SK-N-SH (cell line): Measurements from ENCODE around the gene NOL8. TPM values are rescaled to one million over a fixed set of nuclear protein-coding genes. Genes with fewer than 3 reads are reported as not detected.
A peak's percentile ranks its signal among the peaks of the same experiment; 100 is the strongest.

Experiments
- CTCF ChIA-PET: fragments of 300-600, 350-600 bp; formaldehyde crosslinking; extraction: SDS; loops from one replicate; lab custom pipeline; 2021; lab: Yijun Ruan, JAX
- POLR2A ChIA-PET: fragments of 350-600 bp; sonication (Branson Sonifier 250); formaldehyde crosslinking; extraction: SDS; loops from one replicate; lab custom pipeline; 2020; ENCODE audit warnings: antibody characterized with exemption, inconsistent platforms; lab: Yijun Ruan, JAX
- DNase-seq: peaks from one replicate; pipeline ENCODE4 v3.0.0; 2012
- H2AFZ ChIP-seq: fragments of 200-600 bp; sonication (generic); 2 replicates; pipeline ENCODE4 v1.8.1; 2016; ENCODE audit warnings: antibody characterized with exemption, mild to moderate bottlenecking, low read depth
- H3F3A ChIP-seq: fragments of 200-600 bp; sonication (generic); replicated peaks from 2 replicates; pipeline ENCODE3; 2016; ENCODE audit warnings: antibody characterized with exemption, mild to moderate bottlenecking; ENCODE audit not compliant: insufficient read depth
- H3K27ac ChIP-seq, 2 experiments: fragments of 200-500 bp in 1 of 2; fragments of 200-600 bp in 1 of 2; sonication (Bioruptor generic) in 1 of 2; sonication (generic), shearing (Covaris generic) in 1 of 2; 2 replicates each; pipeline versions ENCODE4 v1.5.1 to v1.6.1; 2014 to 2016; ENCODE audit warnings: low read depth in 2 of 2, inconsistent platforms in 1 of 2, low read length in 1 of 2, mild to moderate bottlenecking in 1 of 2, mixed read lengths in 1 of 2
- H3K27me3 ChIP-seq: fragments of 200-600 bp; sonication (generic), shearing (Covaris generic); 2 replicates; pipeline ENCODE4 v1.6.1; 2016; ENCODE audit warnings: mixed run types; ENCODE audit not compliant: insufficient read depth
- H3K36me3 ChIP-seq, 2 experiments: fragments of 200-500 bp in 1 of 2; fragments of 200-600 bp in 1 of 2; sonication (Bioruptor generic) in 1 of 2; sonication (generic) in 1 of 2; replicated peaks in 1 of 2; 2 replicates each; pipeline versions ENCODE3 to v1.5.1; 2014 to 2016; ENCODE audit warnings: low read length in 1 of 2, mild to moderate bottlenecking in 1 of 2; ENCODE audit not compliant: insufficient read depth in 2 of 2, control insufficient read depth in 1 of 2
- H3K4me1 ChIP-seq, 2 experiments: fragments of 200-500 bp in 1 of 2; fragments of 200-600 bp in 1 of 2; sonication (Bioruptor generic) in 1 of 2; sonication (generic), shearing (Covaris generic) in 1 of 2; 2 replicates each; pipeline versions ENCODE4 v1.5.1 to v1.6.1; 2014 to 2016; ENCODE audit warnings: low read depth in 1 of 2, low read length in 1 of 2, mixed run types in 1 of 2; ENCODE audit not compliant: insufficient read depth in 2 of 2, control insufficient read depth in 1 of 2
- H3K4me2 ChIP-seq: fragments of 200-600 bp; sonication (generic), shearing (Covaris generic); 2 replicates; pipeline ENCODE4 v1.6.1; 2017; ENCODE audit warnings: mixed run types
- H3K4me3 ChIP-seq, 2 experiments: fragments of 200-500 bp in 1 of 2; fragments of 200-600 bp in 1 of 2; sonication (Bioruptor generic) in 1 of 2; sonication (generic), shearing (Covaris generic) in 1 of 2; 2 replicates each; pipeline versions ENCODE4 v1.5.1 to v1.8.1; 2014 to 2016; ENCODE audit warnings: low read depth in 2 of 2, inconsistent platforms in 1 of 2, low read length in 1 of 2, mild to moderate bottlenecking in 1 of 2, mixed read lengths in 1 of 2, moderate library complexity in 1 of 2
- H3K79me2 ChIP-seq: fragments of 200-600 bp; sonication (generic); 2 replicates; pipeline ENCODE4 v1.8.1; 2017; ENCODE audit warnings: mild to moderate bottlenecking; ENCODE audit not compliant: insufficient read depth
- H3K9ac ChIP-seq: fragments of 200-600 bp; sonication (generic); 2 replicates; pipeline ENCODE4 v1.6.1; 2017; ENCODE audit warnings: mixed run types
- H3K9me2 ChIP-seq: fragments of 200-600 bp; sonication (generic); 2 replicates; pipeline ENCODE4 v1.6.1; 2017; ENCODE audit warnings: mixed run types
- H3K9me3 ChIP-seq: fragments of 200-600 bp; sonication (generic); 2 replicates; pipeline ENCODE4 v1.6.1; 2017; ENCODE audit warnings: mixed run types, mild to moderate bottlenecking, moderate library complexity
- H4K20me1 ChIP-seq: fragments of 200-600 bp; sonication (generic); 2 replicates; pipeline ENCODE4 v1.6.1; 2017; ENCODE audit warnings: mild to moderate bottlenecking, mixed run types; ENCODE audit not compliant: insufficient read depth
- JUND ChIP-seq: IDR thresholded peaks from 2 replicates; pipeline ENCODE4 v1.4.0; 2012
- MXI1 ChIP-seq: IDR thresholded peaks from 2 replicates; pipeline ENCODE4 v1.6.1; 2012; ENCODE audit warnings: mild to moderate bottlenecking, low read depth, low read length, improper control_type of control experiment
- NFIC ChIP-seq: IDR thresholded peaks from 2 replicates; pipeline ENCODE4 v1.4.0; 2012; ENCODE audit warnings: borderline replicate concordance
- PBX3 ChIP-seq: IDR thresholded peaks from 2 replicates; pipeline ENCODE4; 2012
- RCOR1 ChIP-seq: fragments of 150-350 bp; IDR thresholded peaks from 2 replicates; pipeline ENCODE4 v1.6.1; 2017; ENCODE audit warnings: antibody characterized with exemption, low read length
- RXRA ChIP-seq: IDR thresholded peaks from 2 replicates; pipeline ENCODE4 v1.4.0; 2012; ENCODE audit warnings: low read depth, mild to moderate bottlenecking, borderline replicate concordance
- SMC3 ChIP-seq: IDR thresholded peaks from 2 replicates; pipeline ENCODE4 v1.6.1; 2012; ENCODE audit warnings: low read depth, low read length, improper control_type of control experiment
- TCF12 ChIP-seq: IDR thresholded peaks from 2 replicates; pipeline ENCODE4 v1.4.0; 2012
- USF1 ChIP-seq: IDR thresholded peaks from 2 replicates; pipeline ENCODE4 v1.4.0; 2012; ENCODE audit warnings: low read depth, borderline replicate concordance
- WGBS: methylation state at CpG from one replicate; pipeline ENCODE4 v1.1.6; 2017; ENCODE audit warnings: low lambda C conversion rate; 5-methylcytosine and 5-hydroxymethylcytosine counted together
- polyA plus RNA-seq, 3 experiments: library from polyadenylated mRNA; depleted of rRNA; stranded (reverse); fragments of >200 nt; gene quantifications; 2 replicates each; pipeline ENCODE4 v1.2.3, GENCODE V29; 2012

Gene NOL8
- polyA plus RNA-seq, 1 of the 3 experiments (the other 2 are of a cell fraction) = 9.6 TPM

GRCh38 chr9:92349771-92350739 lies 24.9 kb upstream of the NOL8 start:
- H3K4me3 ChIP-seq = no peak overlapping the region
- peaks cover 0 to 14% of the 10 kb centered on the region in 2 experiments; a peak in 2 of 4 replicates for H3K4me1 ChIP-seq
- no peaks in the 10 kb centered on the region for H4K20me1 ChIP-seq
- POLR2A ChIA-PET = no interaction called here
- TF ChIP-seq NFIC (peak; percentile 12; the same call in 1 of the 2 replicates), RXRA (no peak), PBX3 (peak; percentile 46), SMC3 (no peak), JUND (no peak), TCF12 (peak; percentile 84), MXI1 (no peak)
- TF ChIP-seq, all 33 proteins: peak for 3
- no peaks in the 10 kb centered on the region for H3K9me2 ChIP-seq
- H3K9me3 ChIP-seq = no peaks in the 10 kb centered on the region
- 0 out of 2 replicates have a peak overlapping the region, but pooled peaks have one; percentile 21 for H2AFZ ChIP-seq
- peaks cover 10% of the 10 kb centered on the region for H3F3A ChIP-seq
- H3K27me3 ChIP-seq = no peaks in the 10 kb centered on the region
- H3K36me3 ChIP-seq = no peaks in the 10 kb centered on the region
- H3K4me2 ChIP-seq = no peak overlapping the region; the same call in 1 of the 2 replicates
- H3K9ac ChIP-seq = no peak overlapping the region
- no peak for DNase-seq
- CTCF ChIA-PET = no interaction called here
- 69% methylated on average over 7 of the region's 7 CpGs for WGBS
- H3K27ac ChIP-seq = peak overlapping the region; percentile 64 to 71
- no peaks in the 10 kb centered on the region for H3K79me2 ChIP-seq

- H3K79me2 ChIP-seq = no peaks in the 10 kb centered on the region
- no peaks in the 10 kb centered on the region for H3K36me3 ChIP-seq
- no peaks in the 10 kb centered on the region for H3K27me3 ChIP-seq
- H3F3A ChIP-seq = peaks cover 10% of the 10 kb centered on the region
- H4K20me1 ChIP-seq = no peaks in the 10 kb centered on the region
- no peak overlapping the region for H3K9ac ChIP-seq
- DNase-seq = no peak
- H2AFZ ChIP-seq = no peak overlapping the region
- CTCF ChIA-PET = no interaction called here
- POLR2A ChIA-PET = no interaction called here
- H3K27ac ChIP-seq = no peak overlapping the region
- peaks cover 4 to 8% of the 10 kb centered on the region in 2 experiments; a peak in 3 of 4 replicates for H3K4me1 ChIP-seq
- no peak overlapping the region for H3K4me2 ChIP-seq
- no peaks in the 10 kb centered on the region for H3K9me2 ChIP-seq
- no peak overlapping the region for H3K4me3 ChIP-seq
- TF ChIP-seq USF1 (no peak), RCOR1 (no peak)
- H3K9me3 ChIP-seq = no peaks in the 10 kb centered on the region
Measured at GRCh38 chr9:92345582-92345981, 20.4 kb upstream of the NOL8 start.
